HG02884 (cell line): ENCODE results near the gene ANKS1B.
"Not testable (repeated sequence)": the region's sequence is repeated elsewhere in the genome, so short reads cannot be mapped to it uniquely, and the experiment has no call there.

Source experiments
- ATAC-seq: cut with Tn5 transposase; IDR thresholded peaks from one replicate; pipeline ENCODE4 v1.9.1; 2021; ENCODE audit warnings: mild to moderate bottlenecking, moderate library complexity; ENCODE audit not compliant: unreplicated experiment

The ANKS1B gene

GRCh38 chr12:99879439-99879838 is 105.3 kb downstream of the ANKS1B start:
- no peak for ATAC-seq

- ATAC-seq = no peak
Measured at GRCh38 chr12:99875081-99875480, 109.7 kb downstream of the ANKS1B start.

GRCh38 chr12:99870085-99870484 is 114.7 kb downstream of the ANKS1B start:
- ATAC-seq = no peak

GRCh38 chr12:99861731-99862130 is 123.0 kb downstream of the ANKS1B start:
- no peak for ATAC-seq

- no peak for ATAC-seq
Measured at GRCh38 chr12:99859126-99859525, 125.6 kb downstream of the ANKS1B start.

- no peak for ATAC-seq
Measured at GRCh38 chr12:99852666-99853065, 132.1 kb downstream of the ANKS1B start.

GRCh38 chr12:99847936-99848335 is 136.8 kb downstream of the ANKS1B start:
- no peak for ATAC-seq

GRCh38 chr12:99834710-99835109 is 150.0 kb downstream of the ANKS1B start:
- ATAC-seq = no peak

- no peak for ATAC-seq
Measured at GRCh38 chr12:99833397-99833796, 151.3 kb downstream of the ANKS1B start.

- ATAC-seq = no peak
Measured at GRCh38 chr12:99824900-99825542, 159.7 kb downstream of the ANKS1B start.

GRCh38 chr12:99822273-99822672 is 162.5 kb downstream of the ANKS1B start:
- no peak for ATAC-seq

- no peak for ATAC-seq
Measured at GRCh38 chr12:99810718-99811593, 173.8 kb downstream of the ANKS1B start.

- no peak for ATAC-seq
Measured at GRCh38 chr12:99809909-99810308, 174.8 kb downstream of the ANKS1B start.

- no peak for ATAC-seq
Measured at GRCh38 chr12:99806304-99806703, 178.4 kb downstream of the ANKS1B start.

GRCh38 chr12:99804715-99805114 is 180.0 kb downstream of the ANKS1B start:
- no peak for ATAC-seq

- ATAC-seq = no peak
Measured at GRCh38 chr12:99800605-99801004, 184.1 kb downstream of the ANKS1B start.

- ATAC-seq = not testable (repeated sequence)
Measured at GRCh38 chr12:99797931-99798330, 186.8 kb downstream of the ANKS1B start.

- no peak for ATAC-seq
Measured at GRCh38 chr12:99783421-99783820, 201.3 kb downstream of the ANKS1B start.

GRCh38 chr12:99772274-99772673 is 212.5 kb downstream of the ANKS1B start:
- no peak for ATAC-seq

GRCh38 chr12:99771659-99772058 is 213.1 kb downstream of the ANKS1B start:
- ATAC-seq = no peak

- ATAC-seq = no peak
Measured at GRCh38 chr12:99769396-99769980, 215.2 kb downstream of the ANKS1B start.

- no peak for ATAC-seq
Measured at GRCh38 chr12:99768758-99769157, 216.0 kb downstream of the ANKS1B start.
